Erythroblast (primary cell): ENCODE data around the gene RAD51D.
"Not testable (repeated sequence)": the region's sequence is repeated elsewhere in the genome, so short reads cannot be mapped to it uniquely, and the experiment has no call there.

Experiments
- DNase-seq, 2 experiments: peaks; one replicate each; lab custom pipeline; 2025; lab: John Stamatoyannopoulos, UW
- GATA1 ChIP-seq: IDR thresholded peaks from 2 replicates; pipeline ENCODE4 v1.6.1; 2011; ENCODE audit warnings: low read depth, mild to moderate bottlenecking, control low read depth, low read length, moderate library complexity
- POLR2A ChIP-seq: IDR thresholded peaks from 2 replicates; pipeline ENCODE4 v1.6.1; 2011; ENCODE audit warnings: mild to moderate bottlenecking, low read length

RAD51D gene

GRCh38 chr17:35152421-35153140, 32.9 kb upstream of the RAD51D start:
- TF ChIP-seq GATA1, result no peak
- TF ChIP-seq POLR2A, result no peak
- no peak for DNase-seq

GRCh38 chr17:35151080-35151479, 31.4 kb upstream of the RAD51D start:
- DNase-seq, result not testable (repeated sequence)

- no peak for TF ChIP-seq POLR2A
- no peak for TF ChIP-seq GATA1
- no peak for DNase-seq
These were observed 30.3 kb upstream of the RAD51D start for GRCh38 chr17:35149941-35150340.

GRCh38 chr17:35148144-35148543, 28.5 kb upstream of the RAD51D start:
- TF ChIP-seq POLR2A (no peak), GATA1 (no peak)
- DNase-seq, result no peak

- DNase-seq, result no peak
- TF ChIP-seq GATA1 (no peak), POLR2A (no peak)
These were observed 27.8 kb upstream of the RAD51D start, which contains the start of gene UNC45B for GRCh38 chr17:35147375-35147905. TSS of gene UNC45B (plus strand) at chr17:35147817. CDS start at chr17:35148264, 447 bp downstream.

GRCh38 chr17:35146214-35146833, 26.7 kb upstream of the RAD51D start:
- TF ChIP-seq GATA1, result no peak
- TF ChIP-seq POLR2A, result no peak
- DNase-seq, result no peak

- DNase-seq, result no peak
These were observed 25.2 kb upstream of the RAD51D start for GRCh38 chr17:35144840-35145239.

GRCh38 chr17:35142467-35142796, 22.8 kb upstream of the RAD51D start:
- DNase-seq, result no peak
- TF ChIP-seq GATA1 (no peak), POLR2A (no peak)

More at GRCh38 chr17:35144840-35145239, 25.2 kb upstream of the RAD51D start:
- no peak for TF ChIP-seq POLR2A
- TF ChIP-seq GATA1, result no peak

GRCh38 chr17:35141681-35142466, 22.2 kb upstream of the RAD51D start, which contains the start of gene NLE1:
TSS of gene NLE1 (minus strand) at chr17:35142303. CDS start at chr17:35142275, 28 bp downstream.
- TF ChIP-seq POLR2A, result peak; percentile 38
- TF ChIP-seq GATA1, result no peak
- DNase-seq, result peak; percentile 88 to 90

- TF ChIP-seq GATA1 (no peak), POLR2A (no peak)
These were observed 18.6 kb upstream of the RAD51D start for GRCh38 chr17:35138218-35138617.

GRCh38 chr17:35135322-35135721, 15.7 kb upstream of the RAD51D start:
- TF ChIP-seq GATA1 (no peak), POLR2A (no peak)
- DNase-seq, result peak in 1 of 2 experiments; percentile 12

More at GRCh38 chr17:35138218-35138617, 18.6 kb upstream of the RAD51D start:
- DNase-seq, result peak in 1 of 2 experiments; percentile 11

- no peak for DNase-seq
- TF ChIP-seq GATA1, result no peak
- no peak for TF ChIP-seq POLR2A
These were observed 13.3 kb upstream of the RAD51D start for GRCh38 chr17:35132816-35133550.

GRCh38 chr17:35132099-35132498, 12.4 kb upstream of the RAD51D start:
- no peak for DNase-seq
- TF ChIP-seq POLR2A (no peak), GATA1 (no peak)
